Natural killer cell (primary cell): ENCODE results near the gene SRMS. TPM values are rescaled to one million over a fixed set of nuclear protein-coding genes. Genes with fewer than 3 reads are reported as not detected.
A peak's percentile ranks its signal among the peaks of the same experiment; 100 is the strongest.

Experiments used
- ATAC-seq, 3 donors: fragments of 150-1000 bp in 2 of 3; fragments of 200-7000 bp in 1 of 3; cut with Tn5 transposase; 1 replicate in 1 of 3; 2 replicates in 2 of 3; pipeline ENCODE4 v1.10.0; 2021; ENCODE audit warnings: mild to moderate bottlenecking in 2 of 3, moderate library complexity in 2 of 3
- DNase-seq, 2 donors: peaks; one replicate each; pipeline versions ENCODE4 v3.0.0 to v3.0.0-alpha.2; 2013 to 2021; ENCODE audit warnings: mixed read lengths in 1 of 2
- H3K27ac ChIP-seq: one replicate; pipeline ENCODE4 v1.5.1; 2013; ENCODE audit warnings: mild to moderate bottlenecking, low read length
- H3K27me3 ChIP-seq: one replicate; pipeline ENCODE4 v1.6.1; 2013; ENCODE audit warnings: low read length; ENCODE audit not compliant: control insufficient read depth, insufficient read depth
- H3K36me3 ChIP-seq: one replicate; pipeline ENCODE4 v1.6.1; 2013; ENCODE audit warnings: low read length; ENCODE audit not compliant: control insufficient read depth, insufficient read depth
- H3K4me1 ChIP-seq: one replicate; pipeline ENCODE4 v1.6.1; 2013; ENCODE audit warnings: low read length; ENCODE audit not compliant: control insufficient read depth, insufficient read depth
- H3K4me3 ChIP-seq: one replicate; pipeline ENCODE4 v1.5.1; 2013; ENCODE audit warnings: low read length
- H3K9me3 ChIP-seq: one replicate; pipeline ENCODE4 v1.6.1; 2013; ENCODE audit warnings: low read length; ENCODE audit not compliant: control insufficient read depth, insufficient read depth
- H3K27ac Mint-ChIP-seq, 2 donors: one replicate each; pipeline ENCODE4 v1.8.0; 2022; ENCODE audit warnings: mild to moderate bottlenecking in 2 of 2, mixed read lengths in 2 of 2, moderate library complexity in 1 of 2
- H3K27me3 Mint-ChIP-seq, 2 donors: one replicate each; pipeline ENCODE4 v1.8.0; 2022; ENCODE audit warnings: low read depth in 2 of 2, mixed read lengths in 2 of 2
- H3K36me3 Mint-ChIP-seq: one replicate; pipeline ENCODE4 v1.8.0; 2022; ENCODE audit warnings: mixed read lengths
- H3K4me1 Mint-ChIP-seq, 2 donors: one replicate each; pipeline ENCODE4 v1.8.0; 2022; ENCODE audit warnings: mixed read lengths in 2 of 2
- H3K4me3 Mint-ChIP-seq: one replicate; pipeline ENCODE4 v1.8.0; 2022; ENCODE audit warnings: mild to moderate bottlenecking, moderate library complexity, mixed read lengths
- H3K9me3 Mint-ChIP-seq, 2 donors: one replicate each; pipeline ENCODE4 v1.8.0; 2022; ENCODE audit warnings: mixed read lengths in 2 of 2
- CTCF ChIP-seq: fragments of 200-600 bp; IDR thresholded peaks from one replicate; pipeline ENCODE4 v1.8.0; 2022; ENCODE audit warnings: antibody characterized with exemption
- WGBS: methylation state at CpG from one replicate; pipeline ENCODE4 v1.1.7; 2013; ENCODE audit warnings: missing lambda C conversion rate; ENCODE audit not compliant: insufficient coverage; 5-methylcytosine and 5-hydroxymethylcytosine counted together
- intact Hi-C: fragments of 100-400 bp; cut with micrococcal nuclease; formaldehyde crosslinking; loops from one replicate; pipeline ENCODE4 v1.14.2; 2022
- total RNA-seq, 4 donors: library from RNA; stranded (reverse); fragments of 120-200 nt in 1 of 4; gene quantifications; one replicate each; pipeline versions ENCODE4 v1.2.3 to v1.2.4, GENCODE V29; 2013 to 2022

SRMS gene
- total RNA-seq, 3 donors from 2014 or later (not counting 1 experiment from before 2014, with no cell fraction given): 0.16 to 0.23 TPM; not detected in 1

DNA sequence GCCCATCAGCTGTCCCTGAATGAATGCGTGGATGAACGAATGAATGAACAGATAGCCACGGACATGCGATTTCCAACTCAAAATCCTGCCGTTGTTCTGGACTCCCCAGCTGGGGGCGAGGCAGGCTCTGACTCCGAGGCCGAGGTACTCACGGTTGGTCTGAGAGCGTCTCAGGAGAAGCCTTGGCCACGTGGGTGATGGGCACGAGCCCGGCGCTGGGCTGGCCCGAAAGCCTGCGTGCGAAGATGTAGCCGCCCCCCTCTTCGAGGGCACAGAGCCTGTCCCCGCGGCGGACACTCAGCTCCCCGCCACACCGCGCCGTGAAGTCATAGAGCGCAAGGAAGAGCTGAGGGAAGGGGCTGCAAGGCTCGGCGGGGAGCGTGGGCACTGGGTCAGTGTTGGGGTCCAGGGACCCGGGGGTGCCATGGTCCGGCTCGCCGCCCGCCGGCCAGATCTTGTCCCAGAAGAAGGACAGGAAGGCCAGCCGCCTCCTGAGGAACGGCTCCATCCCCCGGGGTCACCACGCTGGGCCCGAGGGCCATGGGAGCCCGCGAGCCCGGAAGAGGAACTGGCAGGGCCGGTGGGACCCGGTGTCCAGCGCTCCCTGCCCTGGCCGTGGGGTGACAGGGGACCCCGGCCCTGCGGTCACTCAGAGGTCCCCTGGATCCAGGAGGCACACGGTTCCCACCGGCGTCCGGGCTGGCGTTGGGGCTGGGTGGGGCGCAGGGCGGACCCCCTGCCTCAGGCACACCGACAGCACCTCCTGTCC is 409 bp downstream of the SRMS start:
- Histone ChIP-seq H3K4me3 (no peak overlapping the region), H3K9me3 (no peaks in the 10 kb centered on the region), H3K27me3 (no peaks in the 10 kb centered on the region), H3K36me3 (no peaks in the 10 kb centered on the region), H3K27ac (no peak overlapping the region), H3K4me1 (peaks cover 22% of the 10 kb centered on the region)
- WGBS: 65% methylated on average over 58 of the region's 58 CpGs
- Mint-ChIP-seq H3K4me3 (no peak overlapping the region), H3K27ac (no peak overlapping the region), H3K36me3 (no peaks in the 10 kb centered on the region), H3K4me1 (peaks cover 0 to 5% of the 10 kb centered on the region in 2 donors), H3K9me3 (no peaks in the 10 kb centered on the region), H3K27me3 (peaks cover 0 to 6% of the 10 kb centered on the region in 2 donors)
- no peak for TF ChIP-seq CTCF
- intact Hi-C loops: no loop called here
- DNase-seq: no peak
- ATAC-seq: no peak

DNA sequence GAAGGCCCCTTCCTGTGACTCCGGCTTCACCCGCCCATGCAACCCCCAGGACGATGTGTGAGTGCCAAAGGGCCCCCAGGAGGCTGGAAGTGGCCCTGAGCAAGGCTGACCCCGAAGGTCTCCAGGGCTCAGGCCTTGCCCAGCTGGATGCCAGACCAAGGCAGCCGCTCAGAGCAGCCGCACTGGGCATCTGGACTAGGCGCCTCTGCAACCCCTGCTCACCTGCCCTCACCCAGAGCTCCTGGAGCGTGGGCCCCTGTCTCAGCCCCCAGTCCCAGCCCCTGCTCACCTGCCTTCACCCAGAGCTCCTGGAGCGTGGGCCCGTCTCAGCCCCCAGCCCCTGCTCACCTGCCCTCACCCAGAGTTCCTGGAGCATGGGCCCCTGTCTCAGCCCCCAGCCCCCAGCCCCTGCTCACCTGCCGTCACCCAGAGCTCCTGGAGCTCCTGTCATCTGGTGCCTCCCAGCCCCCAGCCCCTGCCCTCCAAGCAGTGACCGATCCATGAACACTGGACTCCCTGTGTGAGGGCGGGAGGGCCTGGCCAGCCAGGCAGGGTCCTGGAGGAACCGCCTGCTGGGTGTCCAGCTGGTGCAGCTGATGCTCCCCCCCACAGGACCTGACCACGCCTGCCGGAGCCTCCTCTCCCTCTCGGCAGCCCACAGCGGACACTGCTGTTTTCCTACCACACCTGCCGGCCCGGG is 1.1 kb downstream of the SRMS start:
- Histone ChIP-seq H3K27me3 (no peaks in the 10 kb centered on the region), H3K4me1 (peaks cover 19% of the 10 kb centered on the region), H3K27ac (no peak overlapping the region), H3K36me3 (no peaks in the 10 kb centered on the region), H3K9me3 (no peaks in the 10 kb centered on the region), H3K4me3 (no peak overlapping the region)
- DNase-seq: no peak
- Mint-ChIP-seq H3K27ac (no peak overlapping the region), H3K27me3 (peaks cover 0 to 6% of the 10 kb centered on the region in 2 donors), H3K4me3 (no peak overlapping the region), H3K36me3 (no peaks in the 10 kb centered on the region), H3K4me1 (peaks cover 0 to 5% of the 10 kb centered on the region in 2 donors), H3K9me3 (no peaks in the 10 kb centered on the region)
- intact Hi-C loops: no loop called here
- ATAC-seq: no peak
- WGBS: 88% methylated on average over 20 of the region's 20 CpGs
- no peak for TF ChIP-seq CTCF

GRCh38 chr20:63545814-63546213 is 1.7 kb downstream of the SRMS start:
- H3K27ac Mint-ChIP-seq: no peak overlapping the region
- H3K4me1 Mint-ChIP-seq: peaks cover 0 to 5% of the 10 kb centered on the region in 2 donors
- Histone ChIP-seq H3K27ac (no peak overlapping the region), H3K4me1 (peaks cover 19% of the 10 kb centered on the region), H3K9me3 (no peaks in the 10 kb centered on the region), H3K4me3 (no peak overlapping the region), H3K27me3 (no peaks in the 10 kb centered on the region), H3K36me3 (no peaks in the 10 kb centered on the region)
- H3K9me3 Mint-ChIP-seq: no peaks in the 10 kb centered on the region
- ATAC-seq (no peak), DNase-seq (peak in 1 of 2 donors; percentile 36)
- 39% methylated on average over 6 of the region's 6 CpGs for WGBS
- no peak for TF ChIP-seq CTCF
- H3K4me3 Mint-ChIP-seq: no peak overlapping the region
- intact Hi-C loops: no loop called here
- H3K27me3 Mint-ChIP-seq: peaks cover 0 to 6% of the 10 kb centered on the region in 2 donors
- H3K36me3 Mint-ChIP-seq: no peaks in the 10 kb centered on the region
